ENCODE measurements around the gene UIMC1. TPM values are rescaled to one million over a fixed set of nuclear protein-coding genes. Genes with fewer than 3 reads are reported as not detected.

The UIMC1 gene
- total RNA-seq, 1 donor from 2014 or later, result 45.2 TPM

GRCh38 chr5:176886336-176887251, 120.0 kb downstream of the UIMC1 start:
- no peaks in the 10 kb centered on the region for H3K36me3 Mint-ChIP-seq
- H3K27me3 Mint-ChIP-seq (ENCODE audit: low read depth), result peaks cover 16% of the 10 kb centered on the region
- H3K9me3 Mint-ChIP-seq, result no peaks in the 10 kb centered on the region
- no peak overlapping the region for H3K27ac Mint-ChIP-seq
- no peak overlapping the region for H3K4me3 Mint-ChIP-seq
- DNase-seq (ENCODE audit: low spot score in 2 of 2, unreplicated experiment in 2 of 2), result no peak
- no peaks in the 10 kb centered on the region for H3K4me1 Mint-ChIP-seq
- TF ChIP-seq CTCF (IDR thresholded peaks at IDR 0.05; ENCODE audit: unreplicated experiment), result no peak

GRCh38 chr5:176884571-176884890, 122.0 kb downstream of the UIMC1 start:
- Mint-ChIP-seq H3K9me3 (no peaks in the 10 kb centered on the region), H3K4me3 (no peak overlapping the region), H3K27me3 (ENCODE audit: low read depth) (peaks cover 9% of the 10 kb centered on the region), H3K27ac (no peak overlapping the region), H3K36me3 (no peaks in the 10 kb centered on the region), H3K4me1 (no peaks in the 10 kb centered on the region)
- DNase-seq (ENCODE audit: low spot score in 2 of 2, unreplicated experiment in 2 of 2), result no peak
- no peak for TF ChIP-seq CTCF (IDR thresholded peaks at IDR 0.05; ENCODE audit: unreplicated experiment)

GRCh38 chr5:176883700-176884570, 122.6 kb downstream of the UIMC1 start:
- Mint-ChIP-seq H3K27me3 (ENCODE audit: low read depth) (peaks cover 9% of the 10 kb centered on the region), H3K4me1 (no peaks in the 10 kb centered on the region), H3K27ac (no peak overlapping the region), H3K4me3 (no peak overlapping the region), H3K36me3 (no peaks in the 10 kb centered on the region), H3K9me3 (no peaks in the 10 kb centered on the region)
- no peak for TF ChIP-seq CTCF (IDR thresholded peaks at IDR 0.05; ENCODE audit: unreplicated experiment)
- no peak for DNase-seq (ENCODE audit: low spot score in 2 of 2, unreplicated experiment in 2 of 2)

GRCh38 chr5:176882567-176882903, 124.0 kb downstream of the UIMC1 start:
- H3K27me3 Mint-ChIP-seq (ENCODE audit: low read depth), result peaks cover 5% of the 10 kb centered on the region

More at GRCh38 chr5:176882567-176882903, 124.0 kb downstream of the UIMC1 start:
- no peak for TF ChIP-seq CTCF (IDR thresholded peaks at IDR 0.05; ENCODE audit: unreplicated experiment)
- H3K4me3 Mint-ChIP-seq, result no peak overlapping the region
- no peaks in the 10 kb centered on the region for H3K36me3 Mint-ChIP-seq
- no peak overlapping the region for H3K27ac Mint-ChIP-seq
- H3K4me1 Mint-ChIP-seq, result no peaks in the 10 kb centered on the region
- no peak for DNase-seq (ENCODE audit: low spot score in 2 of 2, unreplicated experiment in 2 of 2)
- no peaks in the 10 kb centered on the region for H3K9me3 Mint-ChIP-seq
